Stimulated activated CD4-positive, alpha-beta T cell treated with anti-CD3 and anti-CD28 coated beads, TNF-alpha, amount 100 ng/mL, for 24 hours (primary cell): Measurements from ENCODE around the gene AQP12B.

Experiments used
- DNase-seq, 3 experiments: peaks; one replicate each; pipeline ENCODE4 v3.0.0-alpha.2; 2020; ENCODE audit warnings: low read depth in 3 of 3

AQP12B gene

GRCh38 chr2:240632306-240632721 lies 50.4 kb downstream of the AQP12B start:
- DNase-seq, result no peak

- DNase-seq, result no peak
Observed at GRCh38 chr2:240631548-240632305, 51.0 kb downstream of the AQP12B start.

- DNase-seq, result no peak
Observed at GRCh38 chr2:240630771-240631547, 51.7 kb downstream of the AQP12B start.

GRCh38 chr2:240629968-240630770 lies 52.5 kb downstream of the AQP12B start:
- no peak for DNase-seq

GRCh38 chr2:240629619-240629967 lies 53.1 kb downstream of the AQP12B start:
- no peak for DNase-seq

- DNase-seq, result no peak
Observed at GRCh38 chr2:240628808-240629618, 53.7 kb downstream of the AQP12B start.

- no peak for DNase-seq
Observed at GRCh38 chr2:240628507-240628807, 54.2 kb downstream of the AQP12B start.

GRCh38 chr2:240627736-240628506 lies 54.8 kb downstream of the AQP12B start:
- DNase-seq, result no peak

GRCh38 chr2:240626531-240627300 lies 56.0 kb downstream of the AQP12B start:
- DNase-seq, result peak in 1 of 3 experiments; percentile 36
